Suprapubic skin (tissue), 3 donors: ENCODE results near the gene PRR14.
"Not testable (repeated sequence)": the region's sequence is repeated elsewhere in the genome, so short reads cannot be mapped to it uniquely, and the experiment has no call there.

Source experiments
- POLR2A ChIP-seq, 2 donors: fragments of 450-650 bp; IDR thresholded peaks; one replicate each; pipeline ENCODE4 v1.6.1; 2017; ENCODE audit warnings: antibody characterized with exemption in 2 of 2, mild to moderate bottlenecking in 2 of 2, moderate library complexity in 2 of 2
- TF ChIP-seq, protein P1 (sequence below), 2 donors: fragments of 200-600 bp in 1 of 2; fragments of 450-650 bp in 1 of 2; sonication (generic) in 1 of 2; IDR thresholded peaks; one replicate each; pipeline ENCODE4 v1.5.1; 2016 to 2019; ENCODE audit warnings: antibody characterized with exemption in 2 of 2, mild to moderate bottlenecking in 1 of 2, moderate library complexity in 1 of 2

DNA sequence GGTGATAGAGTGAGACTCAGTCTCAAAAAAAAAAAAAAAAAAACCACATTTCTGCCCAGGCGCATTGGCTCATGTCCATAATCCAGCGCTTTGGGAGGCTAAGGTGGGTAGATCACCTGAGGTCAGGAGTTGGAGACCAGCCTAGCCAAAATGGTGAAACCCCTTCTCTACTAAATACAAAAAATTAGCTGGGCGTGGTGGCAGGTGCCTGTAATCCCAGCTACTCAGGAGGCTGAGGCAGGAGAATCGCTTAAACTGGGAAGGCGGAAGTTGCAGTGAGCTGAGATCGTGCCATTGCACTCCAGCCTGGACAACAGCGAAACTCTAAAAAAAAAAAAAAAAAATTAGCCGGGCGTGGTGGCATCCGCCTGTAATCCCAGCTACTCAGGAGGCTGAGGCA lies 13.6 kb upstream of the PRR14 start:
- TF ChIP-seq, protein P1, sequence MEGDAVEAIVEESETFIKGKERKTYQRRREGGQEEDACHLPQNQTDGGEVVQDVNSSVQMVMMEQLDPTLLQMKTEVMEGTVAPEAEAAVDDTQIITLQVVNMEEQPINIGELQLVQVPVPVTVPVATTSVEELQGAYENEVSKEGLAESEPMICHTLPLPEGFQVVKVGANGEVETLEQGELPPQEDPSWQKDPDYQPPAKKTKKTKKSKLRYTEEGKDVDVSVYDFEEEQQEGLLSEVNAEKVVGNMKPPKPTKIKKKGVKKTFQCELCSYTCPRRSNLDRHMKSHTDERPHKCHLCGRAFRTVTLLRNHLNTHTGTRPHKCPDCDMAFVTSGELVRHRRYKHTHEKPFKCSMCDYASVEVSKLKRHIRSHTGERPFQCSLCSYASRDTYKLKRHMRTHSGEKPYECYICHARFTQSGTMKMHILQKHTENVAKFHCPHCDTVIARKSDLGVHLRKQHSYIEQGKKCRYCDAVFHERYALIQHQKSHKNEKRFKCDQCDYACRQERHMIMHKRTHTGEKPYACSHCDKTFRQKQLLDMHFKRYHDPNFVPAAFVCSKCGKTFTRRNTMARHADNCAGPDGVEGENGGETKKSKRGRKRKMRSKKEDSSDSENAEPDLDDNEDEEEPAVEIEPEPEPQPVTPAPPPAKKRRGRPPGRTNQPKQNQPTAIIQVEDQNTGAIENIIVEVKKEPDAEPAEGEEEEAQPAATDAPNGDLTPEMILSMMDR (IDR thresholded peaks at IDR 0.05) = not testable (repeated sequence)
- not testable (repeated sequence) for TF ChIP-seq POLR2A (IDR thresholded peaks at IDR 0.05)
